ENCODE measurements around the gene UBALD2.
"Not testable (repeated sequence)": the region's sequence is repeated elsewhere in the genome, so short reads cannot be mapped to it uniquely, and the experiment has no call there.

The UBALD2 gene

GRCh38 chr17:76264755-76265623, at the start of gene UBALD2:
Gene UBALD2 (plus strand): TSS chr17:76265348. CDS start chr17:76265506, 158 bp downstream.
- H3K9ac ChIP-seq = peak within 1 kb of the TSS; percentile 95 to 100 (median 99)
- H3K4me1 ChIP-seq = peaks cover 74 to 82% (median 79%) of the 10 kb centered on the region in 10 experiments
- H3K9me3 ChIP-seq (replicated peaks in 1 of 11) = no peaks in the 10 kb centered on the region
- H3K27me3 ChIP-seq = no peaks in the 10 kb centered on the region
- H3K4me3 ChIP-seq = peak within 1 kb of the TSS; percentile 84 to 97 (median 94)
- H3K4me2 ChIP-seq = peak within 1 kb of the TSS; percentile 91 to 100 (median 98)
- peaks cover 12 to 35% (median 28%) of the 10 kb centered on the region in 11 experiments; a peak in 21 of 22 replicates for H3K36me3 ChIP-seq
- peaks cover 0 to 24% (median 10%) of the 10 kb centered on the region in 11 experiments; a peak in 12 of 22 replicates for H4K20me1 ChIP-seq
- H3K27ac ChIP-seq = peak within 1 kb of the TSS; percentile 88 to 99 (median 98)
- TF ChIP-seq Cebpa-rat (IDR thresholded peaks at IDR 0.05) = peak in 8 of 11 experiments; percentile 23 to 95 (median 65); a peak in 9 of 22 replicates

DNA sequence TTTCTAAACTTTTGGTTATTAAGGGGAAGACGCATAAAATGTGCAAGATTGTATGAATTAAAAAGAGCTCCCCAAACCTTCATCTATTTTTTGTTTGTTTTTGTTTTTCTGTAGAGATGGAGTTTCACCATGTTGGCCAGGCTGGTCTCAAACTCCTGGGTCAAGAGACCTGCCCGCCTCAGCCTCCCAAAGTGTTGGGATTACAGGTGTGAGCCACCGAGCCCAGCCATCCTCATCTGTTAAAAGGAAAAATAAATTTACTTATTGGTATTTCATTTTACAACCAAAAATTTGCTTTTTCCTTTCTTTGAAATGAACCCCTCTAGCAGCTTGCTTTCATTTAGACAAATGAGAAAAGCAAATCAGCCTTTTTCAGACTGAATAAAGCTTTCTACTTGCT, 48.1 kb upstream of the UBALD2 start:
- H3K4me3 ChIP-seq = no peak overlapping the region
- no peak overlapping the region for H3K4me2 ChIP-seq
- H3K27me3 ChIP-seq = no peaks in the 10 kb centered on the region
- no peaks in the 10 kb centered on the region for H3K9me3 ChIP-seq (replicated peaks in 1 of 11)
- TF ChIP-seq Cebpa-rat (IDR thresholded peaks at IDR 0.05) = no peak
- H3K27ac ChIP-seq = no peak overlapping the region
- H3K4me1 ChIP-seq = peaks cover 0 to 9% (median 8%) of the 10 kb centered on the region in 10 experiments; a peak in 15 of 20 replicates
- no peaks in the 10 kb centered on the region for H3K36me3 ChIP-seq
- no peak overlapping the region for H3K9ac ChIP-seq
- no peaks in the 10 kb centered on the region for H4K20me1 ChIP-seq

DNA sequence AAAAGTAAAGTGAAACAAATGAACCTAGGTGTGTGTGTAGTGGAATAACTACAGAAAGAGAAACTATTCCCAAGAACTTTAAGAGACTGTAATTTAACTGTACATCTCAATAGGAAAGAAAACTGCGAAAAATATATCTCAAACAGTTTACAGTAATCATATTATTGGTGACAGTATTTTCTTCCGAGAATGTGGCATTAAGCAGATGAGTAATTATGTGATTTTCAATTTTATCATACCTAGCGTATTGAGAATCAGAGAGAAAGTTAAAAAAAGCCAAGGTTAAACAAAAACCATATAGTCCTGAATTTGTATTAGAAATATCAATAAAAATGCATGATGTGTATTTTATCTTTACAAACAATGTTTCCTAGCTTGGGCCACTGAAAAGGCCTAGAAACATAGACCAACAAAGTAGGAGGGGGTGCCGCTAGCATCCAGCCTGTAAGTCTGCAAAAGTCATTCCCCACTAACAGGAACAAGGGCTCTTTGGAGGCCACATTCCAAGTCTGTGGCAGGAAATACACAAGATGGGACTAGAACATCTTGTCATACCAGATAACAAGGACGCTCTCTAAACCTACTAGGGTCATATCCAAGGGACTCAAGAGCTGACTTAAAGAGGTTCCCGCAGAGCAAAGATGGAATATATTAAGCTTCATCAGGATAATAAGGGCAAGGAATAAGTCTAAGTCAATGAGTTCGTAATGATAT, 45.3 kb upstream of the UBALD2 start:
- no peaks in the 10 kb centered on the region for H3K27me3 ChIP-seq
- H3K4me3 ChIP-seq = no peak overlapping the region
- H3K4me2 ChIP-seq = no peak overlapping the region
- TF ChIP-seq Cebpa-rat (IDR thresholded peaks at IDR 0.05) = no peak
- H3K36me3 ChIP-seq = no peaks in the 10 kb centered on the region
- no peak overlapping the region for H3K27ac ChIP-seq
- no peaks in the 10 kb centered on the region for H3K4me1 ChIP-seq
- no peak overlapping the region for H3K9ac ChIP-seq
- no peaks in the 10 kb centered on the region for H4K20me1 ChIP-seq
- no peaks in the 10 kb centered on the region for H3K9me3 ChIP-seq (replicated peaks in 1 of 11)

GRCh38 chr17:76223802-76224201, 41.3 kb upstream of the UBALD2 start:
- Histone ChIP-seq H3K27ac (no peak overlapping the region), H3K4me3 (no peak overlapping the region), H3K9me3 (replicated peaks in 1 of 11) (no peaks in the 10 kb centered on the region), H3K27me3 (no peaks in the 10 kb centered on the region), H3K36me3 (no peaks in the 10 kb centered on the region), H3K4me2 (no peak overlapping the region), H3K4me1 (no peaks in the 10 kb centered on the region), H3K9ac (no peak overlapping the region), H4K20me1 (no peaks in the 10 kb centered on the region)
- no peak for TF ChIP-seq Cebpa-rat (IDR thresholded peaks at IDR 0.05)

DNA sequence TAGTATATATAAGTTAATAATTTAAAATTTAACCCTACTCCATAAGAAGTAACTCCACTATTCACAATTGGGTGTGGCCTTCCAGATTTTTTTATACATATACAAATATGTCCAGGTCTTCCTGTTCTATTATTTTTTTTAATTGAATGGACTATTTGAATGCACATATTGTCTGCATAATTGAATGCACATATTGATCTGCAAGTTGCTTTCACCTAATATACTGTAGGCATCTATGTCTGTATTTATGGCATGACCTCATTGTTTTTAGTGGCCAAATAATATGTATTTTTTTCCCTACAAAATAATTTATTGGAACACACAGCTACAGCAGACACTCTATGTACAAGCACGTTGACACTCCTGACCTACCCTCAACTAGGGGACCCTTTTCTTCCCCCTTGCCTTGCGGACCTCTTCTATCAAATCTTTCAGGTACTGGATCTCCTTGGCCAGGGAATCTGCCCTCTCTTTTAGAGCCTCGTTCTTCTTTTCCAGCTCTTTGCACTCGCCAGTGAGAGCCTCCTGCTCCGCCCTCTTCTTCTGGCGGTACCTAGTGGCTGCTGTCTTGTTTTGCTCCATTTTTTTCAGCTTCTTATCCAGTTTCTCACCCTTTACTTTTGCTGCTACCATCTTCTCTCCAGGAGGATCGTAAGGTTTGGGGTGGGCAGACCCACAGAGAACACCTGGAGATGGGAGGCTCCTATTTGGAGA, 39.6 kb upstream of the UBALD2 start:
- not testable (repeated sequence) for H3K9ac ChIP-seq; H3K9me3 ChIP-seq (replicated peaks in 1 of 11)

DNA sequence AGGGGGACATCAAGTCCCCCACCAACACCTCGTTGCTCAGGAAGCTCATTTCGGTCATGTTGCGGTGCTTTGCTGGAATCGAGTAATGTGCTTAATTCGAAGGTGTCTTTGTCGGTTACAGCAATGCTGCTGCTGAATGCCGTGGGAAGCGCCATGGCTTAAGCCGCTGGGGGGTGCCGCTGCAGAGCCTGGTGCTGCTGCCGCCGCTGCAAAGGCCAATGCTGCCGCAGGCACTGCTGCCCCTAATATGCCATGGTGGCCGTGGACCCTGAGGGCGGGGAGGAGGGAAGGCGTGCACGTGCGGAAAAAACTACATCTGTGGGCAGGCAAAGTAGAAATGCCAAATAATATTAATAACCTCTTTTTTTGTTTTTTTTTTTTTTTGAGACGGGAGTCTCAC, 38.4 kb upstream of the UBALD2 start:
- H3K4me1 ChIP-seq; H3K36me3 ChIP-seq; H3K27ac ChIP-seq; H3K4me2 ChIP-seq; H3K9me3 ChIP-seq (replicated peaks in 1 of 11); H3K4me3 ChIP-seq; H4K20me1 ChIP-seq; H3K27me3 ChIP-seq; H3K9ac ChIP-seq: not testable (repeated sequence)

More for the DNA sequence above, 39.6 kb upstream of the UBALD2 start:
- not testable (repeated sequence) for H4K20me1 ChIP-seq, H3K27ac ChIP-seq, H3K4me1 ChIP-seq, H3K4me2 ChIP-seq, H3K4me3 ChIP-seq, H3K27me3 ChIP-seq, H3K36me3 ChIP-seq

- Histone ChIP-seq H3K9me3 (replicated peaks in 1 of 11) (no peaks in the 10 kb centered on the region; a peak in 1 of 22 replicates), H3K9ac (no peak overlapping the region), H3K27ac (no peak overlapping the region), H3K4me1 (no peaks in the 10 kb centered on the region), H3K4me3 (no peak overlapping the region), H3K36me3 (no peaks in the 10 kb centered on the region), H4K20me1 (no peaks in the 10 kb centered on the region), H3K27me3 (peaks cover 0 to 10% (median 4%) of the 10 kb centered on the region in 11 experiments; a peak in 18 of 22 replicates), H3K4me2 (no peak overlapping the region)
- no peak for TF ChIP-seq Cebpa-rat (IDR thresholded peaks at IDR 0.05)
These were observed 32.8 kb upstream of the UBALD2 start for GRCh38 chr17:76232342-76232741.

DNA sequence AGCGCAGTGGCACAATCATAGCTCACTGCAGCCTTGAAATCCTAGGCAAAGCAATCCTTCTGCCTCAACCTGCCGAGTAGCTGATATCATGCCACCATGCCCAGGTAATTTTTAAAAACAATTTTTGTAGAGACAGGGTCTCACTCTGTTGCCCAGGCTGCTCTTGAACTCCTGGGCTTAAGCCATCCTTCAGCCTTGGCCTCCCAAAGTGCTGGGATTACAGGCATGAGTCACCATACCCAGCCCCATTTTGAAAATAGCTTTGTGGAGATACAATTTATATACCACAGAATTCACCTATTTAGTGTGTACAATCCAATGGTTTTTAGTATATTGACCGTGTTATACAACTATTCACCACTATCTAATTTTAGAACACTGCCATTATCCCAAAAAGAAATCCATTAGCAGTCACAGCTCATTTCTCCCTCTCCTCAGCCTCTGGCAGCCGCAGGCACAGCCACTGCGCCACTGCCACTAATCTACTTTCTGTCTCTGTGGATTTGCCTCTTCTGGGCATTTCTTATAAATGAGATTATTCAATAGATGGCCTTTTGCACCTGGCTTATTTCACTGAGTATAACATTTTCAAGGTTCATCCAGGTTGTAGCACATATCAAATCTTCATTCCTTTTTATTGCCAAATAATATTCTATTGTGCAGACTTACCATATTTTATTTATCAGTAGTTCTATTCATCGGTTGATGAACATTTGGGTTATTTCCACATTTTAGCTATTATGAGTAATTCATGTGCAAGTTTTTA, 31.4 kb upstream of the UBALD2 start:
- Histone ChIP-seq H3K4me2 (no peak overlapping the region), H3K27me3 (peaks cover 7 to 24% (median 18%) of the 10 kb centered on the region in 11 experiments), H3K9me3 (replicated peaks in 1 of 11) (no peaks in the 10 kb centered on the region; a peak in 1 of 22 replicates), H3K36me3 (no peaks in the 10 kb centered on the region), H3K4me1 (no peaks in the 10 kb centered on the region), H3K4me3 (no peak overlapping the region), H4K20me1 (no peaks in the 10 kb centered on the region), H3K27ac (no peak overlapping the region), H3K9ac (no peak overlapping the region)
- TF ChIP-seq Cebpa-rat (IDR thresholded peaks at IDR 0.05) = no peak

- no peak overlapping the region for H3K27ac ChIP-seq
- no peaks in the 10 kb centered on the region for H3K4me1 ChIP-seq
- no peaks in the 10 kb centered on the region; a peak in 1 of 22 replicates for H3K9me3 ChIP-seq (replicated peaks in 1 of 11)
- H3K4me2 ChIP-seq = no peak overlapping the region
- H3K4me3 ChIP-seq = no peak overlapping the region
- H3K36me3 ChIP-seq = no peaks in the 10 kb centered on the region
- no peak for TF ChIP-seq Cebpa-rat (IDR thresholded peaks at IDR 0.05)
- peaks cover 12 to 30% (median 23%) of the 10 kb centered on the region in 11 experiments for H3K27me3 ChIP-seq
- H4K20me1 ChIP-seq = no peaks in the 10 kb centered on the region; a peak in 1 of 22 replicates
- no peak overlapping the region for H3K9ac ChIP-seq
These were observed 30.8 kb upstream of the UBALD2 start for GRCh38 chr17:76234354-76234679.

All from BLaER1 treated with 17β-estradiol and CSF1 and Interleukin-3, amounts not matched to agents 10 nM and 100 nM (cell line).